ENCODE measurements around the gene XRCC4.
"Not testable (repeated sequence)": the region's sequence is repeated elsewhere in the genome, so short reads cannot be mapped to it uniquely, and the experiment has no call there.

The XRCC4 gene

GRCh38 chr5:83354958-83355357 lies 277.6 kb downstream of the XRCC4 start:
- no peak for TF ChIP-seq CTCF (IDR thresholded peaks at IDR 0.05; ENCODE audit: low read length, missing control alignments)
- no peak for DNase-seq (ENCODE audit: low read depth)
- no peak overlapping the region for H3K4me3 ChIP-seq (replicated peaks; ENCODE audit: low read depth, low read length)

- H3K4me3 ChIP-seq (replicated peaks; ENCODE audit: low read depth, low read length); DNase-seq (ENCODE audit: low read depth): not testable (repeated sequence)
Observed at GRCh38 chr5:83355482-83356014, 278.2 kb downstream of the XRCC4 start.

- H3K4me3 ChIP-seq (replicated peaks; ENCODE audit: low read depth, low read length), result no peak overlapping the region
- no peak for DNase-seq (ENCODE audit: low read depth)
- TF ChIP-seq CTCF (IDR thresholded peaks at IDR 0.05; ENCODE audit: low read length, missing control alignments), result no peak
Observed at GRCh38 chr5:83357621-83358231, 280.4 kb downstream of the XRCC4 start.

- no peak overlapping the region for H3K4me3 ChIP-seq (replicated peaks; ENCODE audit: low read depth, low read length)
- no peak for TF ChIP-seq CTCF (IDR thresholded peaks at IDR 0.05; ENCODE audit: low read length, missing control alignments)
Observed at GRCh38 chr5:83360573-83360972, 283.2 kb downstream of the XRCC4 start.

GRCh38 chr5:83362526-83362925 lies 285.2 kb downstream of the XRCC4 start:
- no peak for DNase-seq (ENCODE audit: low read depth)
- no peak for TF ChIP-seq CTCF (IDR thresholded peaks at IDR 0.05; ENCODE audit: low read length, missing control alignments)
- H3K4me3 ChIP-seq (replicated peaks; ENCODE audit: low read depth, low read length), result no peak overlapping the region

More at GRCh38 chr5:83360573-83360972, 283.2 kb downstream of the XRCC4 start:
- DNase-seq (ENCODE audit: low read depth), result no peak

GRCh38 chr5:83363111-83363885 lies 286.0 kb downstream of the XRCC4 start:
- no peak for DNase-seq (ENCODE audit: low read depth)
- no peak for TF ChIP-seq CTCF (IDR thresholded peaks at IDR 0.05; ENCODE audit: low read length, missing control alignments)
- no peak overlapping the region for H3K4me3 ChIP-seq (replicated peaks; ENCODE audit: low read depth, low read length)

- no peak for TF ChIP-seq CTCF (IDR thresholded peaks at IDR 0.05; ENCODE audit: low read length, missing control alignments)
- no peak overlapping the region for H3K4me3 ChIP-seq (replicated peaks; ENCODE audit: low read depth, low read length)
- DNase-seq (ENCODE audit: low read depth), result no peak
Observed at GRCh38 chr5:83363886-83364275, 286.5 kb downstream of the XRCC4 start.

Measured in fibroblast of pulmonary artery (primary cell).